Upper lobe of left lung (tissue), 4 donors: ENCODE measurements around the gene LYSET.

Experiments
- CTCF ChIP-seq, 6 experiments: fragments of 450-650 bp in 4 of 6; fragments of 200-600 bp in 2 of 6; sonication (generic) in 2 of 6; IDR thresholded peaks; one replicate each; pipeline ENCODE4 v1.5.1; 2016 to 2019; ENCODE audit warnings: antibody characterized with exemption in 6 of 6
- EP300 ChIP-seq, 4 donors: sonication (generic); formaldehyde crosslinking; IDR thresholded peaks; one replicate each; pipeline ENCODE4 v1.5.1; 2017; ENCODE audit warnings: antibody characterized with exemption in 4 of 4, control low read depth in 2 of 4
- POLR2A ChIP-seq, 4 donors: fragments of 450-650 bp; IDR thresholded peaks; one replicate each; pipeline ENCODE4 v1.5.1; 2016 to 2017; ENCODE audit warnings: antibody characterized with exemption in 4 of 4, mild to moderate bottlenecking in 2 of 4
- POLR2AphosphoS5 ChIP-seq, 2 donors: sonication (generic); formaldehyde crosslinking; IDR thresholded peaks; one replicate each; pipeline ENCODE4 v1.5.1; 2017; ENCODE audit warnings: antibody characterized with exemption in 2 of 2

- peak in 2 of 4 donors; percentile 66 to 84 for TF ChIP-seq POLR2A (IDR thresholded peaks at IDR 0.05)
- TF ChIP-seq CTCF (IDR thresholded peaks at IDR 0.05) = peak in 4 of 6 experiments; percentile 42 to 63 (median 50)
- TF ChIP-seq POLR2AphosphoS5 (IDR thresholded peaks at IDR 0.05) = peak; percentile 90 to 94
- TF ChIP-seq EP300 (IDR thresholded peaks at IDR 0.05) = peak in 2 of 4 donors; percentile 44 to 78
Measured at GRCh38 chr14:93206793-93207467, 21.8 kb downstream of the LYSET start, which contains the start of the genes GON7 and UBR7.
